ENCODE measurements around the gene PI4KB. TPM values are rescaled to one million over a fixed set of nuclear protein-coding genes. Genes with fewer than 3 reads are reported as not detected.

The PI4KB gene
- total RNA-seq, 1 experiment from 2014 or later, result 44.3 TPM

GRCh38 chr1:151265446-151266236 lies 61.6 kb downstream of the PI4KB start:
- H3K4me2 ChIP-seq, result no peak overlapping the region
- H3K36me3 ChIP-seq (ENCODE audit: low read depth), result peaks cover 11% of the 10 kb centered on the region; the same call in 1 of the 2 replicates
- POLR2A ChIA-PET (ENCODE audit: unreplicated experiment), result no interaction called here

GRCh38 chr1:151259351-151259750 lies 67.9 kb downstream of the PI4KB start:
- ChIA-PET POLR2A (ENCODE audit: unreplicated experiment) (no interaction called here), CTCF (no interaction called here)
- Histone ChIP-seq H2AFZ (no peak overlapping the region), H3K79me2 (ENCODE audit: low read depth) (peaks cover 64% of the 10 kb centered on the region), H3K4me3 (no peak overlapping the region), H3K36me3 (ENCODE audit: low read depth) (peaks cover 14% of the 10 kb centered on the region; the same call in 1 of the 2 replicates), H3K9me3 (ENCODE audit: insufficient read depth, low read depth) (no peaks in the 10 kb centered on the region), H3K4me2 (no peak overlapping the region), H3K27ac (no peak overlapping the region), H3K4me1 (replicated peaks; ENCODE audit: insufficient read depth) (peaks cover 7% of the 10 kb centered on the region), H3F3A (ENCODE audit: insufficient read depth, low read depth) (peaks cover 20% of the 10 kb centered on the region; the same call in 1 of the 2 replicates), H3K27me3 (ENCODE audit: insufficient read depth, low read depth) (no peaks in the 10 kb centered on the region), H4K20me1 (ENCODE audit: insufficient read depth) (peaks cover 23% of the 10 kb centered on the region; the same call in 1 of the 2 replicates), H3K9me2 (ENCODE audit: insufficient read depth) (no peaks in the 10 kb centered on the region)
- DNase-seq, result peak in 1 of 2 experiments; percentile 37
- BruUV-seq (replicated peaks), result no TSS peak
- TF ChIP-seq CTCF (conservative IDR thresholded peaks at IDR 0.05) (no peak), EZH2 (IDR thresholded peaks at IDR 0.05; ENCODE audit: low read depth) (no peak)
- intact Hi-C loops (cut with micrococcal nuclease; ENCODE audit: unreplicated experiment), result no loop called here

More at GRCh38 chr1:151265446-151266236, 61.6 kb downstream of the PI4KB start:
- no peak overlapping the region for H3K27ac ChIP-seq
- H3K9me2 ChIP-seq (ENCODE audit: insufficient read depth), result no peaks in the 10 kb centered on the region
- H3K79me2 ChIP-seq (ENCODE audit: low read depth), result peaks cover 6% of the 10 kb centered on the region; the same call in 1 of the 2 replicates
- no peak overlapping the region for H3K4me3 ChIP-seq
- no peak for DNase-seq
- H3K9me3 ChIP-seq (ENCODE audit: insufficient read depth, low read depth), result no peaks in the 10 kb centered on the region
- TF ChIP-seq EZH2 (IDR thresholded peaks at IDR 0.05; ENCODE audit: low read depth) (no peak), CTCF (conservative IDR thresholded peaks at IDR 0.05) (no peak)
- BruUV-seq (replicated peaks), result no TSS peak
- CTCF ChIA-PET, result interaction anchor here (0.6 kb wide), 1 partner anchor 45 kb away, joined by 3 read pairs; no protein-coding TSS in a partner anchor
- H2AFZ ChIP-seq, result no peak overlapping the region
- no peaks in the 10 kb centered on the region for H3K4me1 ChIP-seq (replicated peaks; ENCODE audit: insufficient read depth)
- intact Hi-C loops (cut with micrococcal nuclease; ENCODE audit: unreplicated experiment), result no loop called here
- H4K20me1 ChIP-seq (ENCODE audit: insufficient read depth), result 0 out of 2 replicates have a peak, but pooled peaks cover 3% of the 10 kb centered on the region
- H3K27me3 ChIP-seq (ENCODE audit: insufficient read depth, low read depth), result no peaks in the 10 kb centered on the region
- H3F3A ChIP-seq (ENCODE audit: insufficient read depth, low read depth), result peaks cover 20% of the 10 kb centered on the region

- no peaks in the 10 kb centered on the region for H3K9me2 ChIP-seq (ENCODE audit: insufficient read depth)
- POLR2A ChIA-PET (ENCODE audit: unreplicated experiment), result no interaction called here
- peaks cover 7% of the 10 kb centered on the region for H3K4me1 ChIP-seq (replicated peaks; ENCODE audit: insufficient read depth)
- intact Hi-C loops (cut with micrococcal nuclease; ENCODE audit: unreplicated experiment), result no loop called here
- H3K4me2 ChIP-seq, result peak overlapping the region; percentile 96
- peaks cover 56% of the 10 kb centered on the region for H3K79me2 ChIP-seq (ENCODE audit: low read depth)
- no peak for TF ChIP-seq EZH2 (IDR thresholded peaks at IDR 0.05; ENCODE audit: low read depth)
- TF ChIP-seq CTCF (conservative IDR thresholded peaks at IDR 0.05), result no peak
- H3K4me3 ChIP-seq, result peak overlapping the region; percentile 76
- no peak for DNase-seq
- CTCF ChIA-PET, result interaction anchor here (1.0 kb wide), 1 partner anchor 26 kb away, joined by 3 read pairs; the partner anchor contains the start of gene ZNF687
- BruUV-seq (replicated peaks), result TSS peak; percentile 70
- H3K9me3 ChIP-seq (ENCODE audit: insufficient read depth, low read depth), result no peaks in the 10 kb centered on the region
- H4K20me1 ChIP-seq (ENCODE audit: insufficient read depth), result peaks cover 20% of the 10 kb centered on the region; the same call in 1 of the 2 replicates
- H3F3A ChIP-seq (ENCODE audit: insufficient read depth, low read depth), result peaks cover 36% of the 10 kb centered on the region
- peak overlapping the region; percentile 57 for H3K27ac ChIP-seq
- H3K36me3 ChIP-seq (ENCODE audit: low read depth), result peaks cover 7% of the 10 kb centered on the region; the same call in 1 of the 2 replicates
- no peaks in the 10 kb centered on the region for H3K27me3 ChIP-seq (ENCODE audit: insufficient read depth, low read depth)
- peak overlapping the region; percentile 71; the same call in 1 of the 2 replicates for H2AFZ ChIP-seq
Observed at GRCh38 chr1:151255381-151255780, 71.8 kb downstream of the PI4KB start.

Data from PC-9 (cell line).